K562 (cell line): ENCODE results near the gene TMEM144. TPM values are rescaled to one million over a fixed set of nuclear protein-coding genes. Genes with fewer than 3 reads are reported as not detected.

Experiments used
- MCM2 ChIP-seq: fragments of 450-650 bp; IDR thresholded peaks from 2 replicates; pipeline ENCODE4 v1.6.1; 2017; ENCODE audit warnings: low read depth, mild to moderate bottlenecking
- MECOM ChIP-seq: fragments of 250-450 bp; sonication (Bioruptor Pico); IDR thresholded peaks from 2 replicates; pipeline ENCODE4 v1.8.0; 2022; ENCODE audit warnings: inconsistent platforms
- PHF8 ChIP-seq: fragments of 200-600 bp; sonication (generic); IDR thresholded peaks from 2 replicates; pipeline ENCODE4 v1.6.1; 2012; ENCODE audit warnings: mixed run types, mild to moderate bottlenecking, inconsistent platforms, low read length, moderate library complexity, borderline replicate concordance
- THRB ChIP-seq: fragments of 450-650 bp; formaldehyde crosslinking; conservative IDR thresholded peaks from 2 replicates; pipeline ENCODE4 v1.4.0; 2022; ENCODE audit warnings: mild to moderate bottlenecking, missing genetic modification characterization
- ZNF280A ChIP-seq: fragments of 450-650 bp; IDR thresholded peaks from 2 replicates; pipeline ENCODE4 v1.6.1; 2018; ENCODE audit warnings: mild to moderate bottlenecking, low read depth; ENCODE audit not compliant: partially characterized antibody
- ZNF592 ChIP-seq: fragments of 450-650 bp; IDR thresholded peaks from 2 replicates; pipeline ENCODE4 v1.6.1; 2017; ENCODE audit warnings: antibody characterized with exemption, mild to moderate bottlenecking
- ZNF77 ChIP-seq: fragments of 250-450 bp; sonication (Bioruptor Pico); IDR thresholded peaks from 2 replicates; pipeline ENCODE4 v1.5.0; 2020
- ZSCAN32 ChIP-seq: fragments of 450-650 bp; formaldehyde crosslinking; IDR thresholded peaks from 2 replicates; pipeline ENCODE4 v1.4.0; 2020; ENCODE audit warnings: mild to moderate bottlenecking, moderate library complexity
- polyA plus RNA-seq, 8 experiments: library from polyadenylated mRNA; depleted of rRNA in 4 of 8; stranded (reverse) in 5 of 8; unstranded in 3 of 8; fragments of >200 nt; fragmentation: Nextera tagmentation in 2 of 8; fragmentation: Illumina TruSeq in 1 of 8; extraction: Ambion mirVana in 2 of 8; extraction: Trizol in 1 of 8; gene quantifications; 2 replicates each; pipeline versions ENCODE4 v1.2.1 to v1.2.3, GENCODE V29; 2011 to 2014; ENCODE audit warnings: inconsistent platforms in 1 of 8, missing spikeins in 1 of 8
- total RNA-seq, 7 experiments: library from RNA; depleted of rRNA in 6 of 7; stranded (reverse); fragments of >200 nt in 6 of 7; fragmentation: Illumina TruSeq in 2 of 7; extraction: Trizol in 2 of 7; gene quantifications; 2 replicates each; pipeline versions ENCODE4 v1.2.1 to v1.2.3, GENCODE V29; 2011 to 2021; ENCODE audit warnings: low replicate concordance in 1 of 7
- TF ChIP-seq, protein P1 (sequence below): fragments of 450-650 bp; IDR thresholded peaks from 2 replicates; pipeline ENCODE4 v1.6.1; 2016; ENCODE audit warnings: borderline replicate concordance
- TF ChIP-seq, protein P2 (sequence below): IDR thresholded peaks from 2 replicates; pipeline ENCODE4 v1.6.1; 2016; ENCODE audit warnings: missing genetic modification characterization, missing compliant biosample characterization

TMEM144 gene
- total and polyA plus RNA-seq, 9 of the 15 experiments (the other 6 are each of a cell fraction or from before 2014, with no cell fraction given) = 4.0 to 12.0 (median 6.1) TPM

GRCh38 chr4:158282252-158282651 is 72.0 kb downstream of the TMEM144 start (continued):
- no peak for TF ChIP-seq ZNF77
- no peak for TF ChIP-seq PHF8
- no peak for TF ChIP-seq THRB (CRISPR knock-in tag)
- TF ChIP-seq, protein P1, sequence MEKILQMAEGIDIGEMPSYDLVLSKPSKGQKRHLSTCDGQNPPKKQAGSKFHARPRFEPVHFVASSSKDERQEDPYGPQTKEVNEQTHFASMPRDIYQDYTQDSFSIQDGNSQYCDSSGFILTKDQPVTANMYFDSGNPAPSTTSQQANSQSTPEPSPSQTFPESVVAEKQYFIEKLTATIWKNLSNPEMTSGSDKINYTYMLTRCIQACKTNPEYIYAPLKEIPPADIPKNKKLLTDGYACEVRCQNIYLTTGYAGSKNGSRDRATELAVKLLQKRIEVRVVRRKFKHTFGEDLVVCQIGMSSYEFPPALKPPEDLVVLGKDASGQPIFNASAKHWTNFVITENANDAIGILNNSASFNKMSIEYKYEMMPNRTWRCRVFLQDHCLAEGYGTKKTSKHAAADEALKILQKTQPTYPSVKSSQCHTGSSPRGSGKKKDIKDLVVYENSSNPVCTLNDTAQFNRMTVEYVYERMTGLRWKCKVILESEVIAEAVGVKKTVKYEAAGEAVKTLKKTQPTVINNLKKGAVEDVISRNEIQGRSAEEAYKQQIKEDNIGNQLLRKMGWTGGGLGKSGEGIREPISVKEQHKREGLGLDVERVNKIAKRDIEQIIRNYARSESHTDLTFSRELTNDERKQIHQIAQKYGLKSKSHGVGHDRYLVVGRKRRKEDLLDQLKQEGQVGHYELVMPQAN = no peak
- no peak for TF ChIP-seq MCM2
- peak; percentile 66; the same call in 1 of the 2 replicates for TF ChIP-seq ZNF592
- TF ChIP-seq ZNF280A = no peak
- TF ChIP-seq, protein P2, sequence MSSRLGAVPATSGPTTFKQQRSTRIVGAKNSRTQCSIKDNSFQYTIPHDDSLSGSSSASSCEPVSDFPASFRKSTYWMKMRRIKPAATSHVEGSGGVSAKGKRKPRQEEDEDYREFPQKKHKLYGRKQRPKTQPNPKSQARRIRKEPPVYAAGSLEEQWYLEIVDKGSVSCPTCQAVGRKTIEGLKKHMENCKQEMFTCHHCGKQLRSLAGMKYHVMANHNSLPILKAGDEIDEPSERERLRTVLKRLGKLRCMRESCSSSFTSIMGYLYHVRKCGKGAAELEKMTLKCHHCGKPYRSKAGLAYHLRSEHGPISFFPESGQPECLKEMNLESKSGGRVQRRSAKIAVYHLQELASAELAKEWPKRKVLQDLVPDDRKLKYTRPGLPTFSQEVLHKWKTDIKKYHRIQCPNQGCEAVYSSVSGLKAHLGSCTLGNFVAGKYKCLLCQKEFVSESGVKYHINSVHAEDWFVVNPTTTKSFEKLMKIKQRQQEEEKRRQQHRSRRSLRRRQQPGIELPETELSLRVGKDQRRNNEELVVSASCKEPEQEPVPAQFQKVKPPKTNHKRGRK = no peak
- peak; percentile 94 for TF ChIP-seq ZSCAN32 (CRISPR knock-in tag)
- TF ChIP-seq MECOM (CRISPR knock-in tag) = peak; percentile 70
